HG03159 (cell line): ENCODE measurements around the gene UBE2E2.
"Not testable (repeated sequence)": the region's sequence is repeated elsewhere in the genome, so short reads cannot be mapped to it uniquely, and the experiment has no call there.

Experiments
- ATAC-seq: cut with Tn5 transposase; IDR thresholded peaks from one replicate; pipeline ENCODE4 v1.9.1; 2021; ENCODE audit warnings: mild to moderate bottlenecking, moderate library complexity; ENCODE audit not compliant: unreplicated experiment

Gene UBE2E2

GRCh38 chr3:23320586-23321570 is 117.8 kb downstream of the UBE2E2 start:
- ATAC-seq, result no peak

GRCh38 chr3:23324745-23325144 is 121.6 kb downstream of the UBE2E2 start:
- peak; percentile 80 for ATAC-seq

GRCh38 chr3:23325466-23326065 is 122.4 kb downstream of the UBE2E2 start:
- ATAC-seq, result no peak

- no peak for ATAC-seq
Observed at GRCh38 chr3:23329471-23330105, 126.5 kb downstream of the UBE2E2 start.

DNA sequence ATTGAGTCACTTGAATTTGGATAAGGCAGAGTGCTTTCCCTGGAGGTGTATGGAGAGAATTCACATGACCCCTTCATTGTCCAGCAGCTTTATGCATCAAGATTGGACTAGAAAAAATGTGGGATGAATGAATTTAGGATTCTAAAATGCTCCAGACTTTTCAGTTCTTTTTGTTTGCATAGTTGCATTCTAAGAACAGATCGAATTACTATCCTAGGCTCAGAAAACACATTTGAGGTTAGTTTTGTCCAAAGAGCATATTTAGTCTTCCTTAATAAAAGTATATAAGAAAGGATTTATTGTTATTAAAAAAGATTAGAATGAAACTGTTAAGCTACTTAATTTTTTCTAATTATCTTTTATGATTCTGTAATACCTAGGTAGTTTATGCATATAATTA is 127.4 kb downstream of the UBE2E2 start:
- no peak for ATAC-seq

GRCh38 chr3:23331141-23331935 is 128.2 kb downstream of the UBE2E2 start:
- no peak for ATAC-seq

- ATAC-seq, result no peak
Observed at GRCh38 chr3:23333633-23334032, 130.5 kb downstream of the UBE2E2 start.

GRCh38 chr3:23336853-23337252 is 133.7 kb downstream of the UBE2E2 start:
- not testable (repeated sequence) for ATAC-seq

- ATAC-seq, result peak; percentile 80
Observed at GRCh38 chr3:23341147-23341838, 138.2 kb downstream of the UBE2E2 start.

- no peak for ATAC-seq
Observed at GRCh38 chr3:23342343-23342742, 139.2 kb downstream of the UBE2E2 start.

DNA sequence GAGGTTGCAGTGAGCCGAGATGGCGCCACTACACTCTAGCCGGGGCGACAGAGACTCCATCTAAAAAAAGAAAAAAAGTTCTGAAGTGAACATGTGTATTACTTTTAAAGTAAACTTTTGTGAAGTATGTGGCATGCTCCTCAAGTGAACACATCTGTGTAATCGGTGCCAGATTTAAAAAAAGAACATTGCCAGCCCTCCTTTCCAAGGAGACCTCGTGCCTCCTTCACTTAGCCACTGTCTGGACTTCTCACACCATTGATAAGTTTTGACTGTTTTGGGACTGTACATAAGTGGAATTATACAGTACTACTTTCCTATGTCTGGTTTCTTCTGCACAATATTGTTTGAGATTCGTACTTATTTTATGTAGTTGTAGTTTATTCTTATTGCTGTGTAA is 140.4 kb downstream of the UBE2E2 start:
- ATAC-seq, result no peak

DNA sequence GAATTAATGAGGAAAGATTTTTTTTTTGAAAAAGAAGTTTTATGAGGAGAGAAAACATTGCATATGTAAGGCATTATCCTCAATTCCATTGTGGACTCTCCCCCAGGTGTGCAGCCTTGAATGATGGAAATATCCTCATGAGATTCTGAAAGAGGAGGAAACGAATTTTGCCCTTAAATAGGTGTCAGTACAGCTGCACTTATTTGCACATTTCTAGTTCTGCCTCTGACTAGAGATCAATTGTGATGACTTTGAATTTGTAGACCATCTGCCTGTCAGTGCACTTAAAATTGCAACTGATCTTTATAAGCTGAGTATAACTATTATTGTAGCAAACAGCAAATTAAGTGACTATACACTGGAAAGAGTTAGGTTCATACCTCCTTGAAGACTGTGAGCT is 141.8 kb downstream of the UBE2E2 start:
- ATAC-seq, result no peak

DNA sequence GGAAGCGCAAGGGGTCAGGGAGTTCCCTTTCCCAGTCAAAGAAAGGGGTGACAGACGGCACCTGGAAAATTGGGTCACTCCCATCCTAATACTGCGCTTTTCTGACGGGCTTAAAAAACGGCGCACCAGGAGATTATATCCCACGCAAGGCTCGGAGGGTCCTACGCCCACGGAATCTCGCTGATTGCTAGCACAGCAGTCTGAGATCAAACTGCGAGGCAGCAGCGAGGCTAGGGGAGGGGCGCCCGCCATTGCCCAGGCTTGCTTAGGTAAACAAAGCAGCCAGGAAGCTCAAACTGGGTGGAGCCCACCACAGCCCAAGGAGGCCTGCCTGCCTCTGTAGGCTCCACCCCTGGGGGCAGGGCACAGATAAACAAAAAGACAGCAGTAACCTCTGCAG is 146.3 kb downstream of the UBE2E2 start:
- not testable (repeated sequence) for ATAC-seq

DNA sequence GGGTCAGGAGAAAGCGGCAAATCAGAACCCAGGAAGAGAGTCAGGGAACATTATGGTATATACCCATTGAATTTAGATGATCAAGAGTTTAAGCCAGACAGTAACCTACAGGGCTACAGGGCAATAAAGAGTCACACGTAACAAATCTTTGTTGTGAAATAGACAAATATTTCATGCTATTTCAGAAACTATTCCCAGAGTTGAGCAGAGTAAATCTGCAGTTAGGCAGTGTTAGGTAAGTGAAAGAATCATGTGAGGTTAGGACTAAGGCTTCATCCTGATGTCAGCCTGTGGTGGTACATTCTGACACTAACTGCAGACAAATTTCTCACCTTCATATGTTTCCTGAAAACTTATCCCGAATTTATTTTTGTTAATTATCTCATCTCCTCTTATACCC is 153.0 kb downstream of the UBE2E2 start:
- no peak for ATAC-seq

GRCh38 chr3:23356923-23357322 is 153.8 kb downstream of the UBE2E2 start:
- no peak for ATAC-seq

DNA sequence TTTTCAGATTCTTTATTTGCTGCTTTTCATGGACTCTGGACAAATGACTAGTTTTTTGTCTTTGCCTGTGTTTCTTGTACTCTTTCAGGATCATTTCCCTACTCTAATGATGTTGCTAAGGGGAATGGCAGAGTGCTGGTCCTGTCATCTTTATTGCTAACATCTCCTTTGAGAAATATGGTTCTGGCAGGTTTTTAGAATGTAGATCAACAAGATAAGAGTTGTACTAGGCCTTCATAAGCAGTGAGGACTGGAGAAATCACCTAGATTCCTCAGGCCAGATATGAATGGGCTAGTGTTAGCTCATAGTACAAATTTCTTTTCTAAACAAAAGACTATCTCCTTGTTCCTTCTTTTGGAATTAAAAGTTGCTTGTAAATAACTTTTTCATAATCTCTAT is 156.0 kb downstream of the UBE2E2 start:
- ATAC-seq, result no peak

- no peak for ATAC-seq
Observed at GRCh38 chr3:23365066-23365465, 161.9 kb downstream of the UBE2E2 start.

- ATAC-seq, result no peak
Observed at GRCh38 chr3:23368731-23369130, 165.6 kb downstream of the UBE2E2 start.

GRCh38 chr3:23372285-23372684 is 169.2 kb downstream of the UBE2E2 start:
- ATAC-seq, result no peak

DNA sequence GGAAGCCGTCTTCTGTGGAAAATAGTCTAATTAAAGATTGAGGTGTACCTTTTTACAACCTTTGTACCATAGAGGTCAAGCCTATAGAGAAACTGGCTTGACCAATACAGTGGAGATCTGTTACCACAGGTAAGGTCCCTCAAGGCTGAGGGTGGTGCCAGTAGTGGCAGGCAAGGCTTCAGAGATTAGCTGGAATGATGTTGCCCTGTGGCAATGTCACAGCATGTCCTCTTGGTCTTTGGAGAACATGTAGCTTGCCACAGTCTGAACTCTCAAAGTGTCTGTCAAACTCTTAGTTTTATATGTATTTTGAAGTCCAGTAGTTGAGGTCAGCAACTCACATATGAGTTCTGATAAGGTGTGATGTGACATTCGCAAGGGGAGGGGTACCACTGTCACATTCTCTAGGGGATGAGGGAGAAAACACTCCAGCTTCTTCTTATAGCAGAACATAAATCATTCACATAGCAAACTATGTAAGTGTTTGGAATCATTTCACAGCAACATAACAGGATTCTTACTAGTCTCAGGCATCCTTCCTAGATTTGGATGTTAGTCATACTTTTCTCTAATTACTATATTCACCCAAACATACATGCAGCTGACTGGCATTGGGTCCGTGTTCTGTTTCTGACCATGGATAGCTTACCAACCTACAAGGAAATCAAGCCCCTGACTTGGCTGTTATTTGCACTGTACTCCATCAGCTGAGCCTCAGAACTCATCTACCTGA is 173.6 kb downstream of the UBE2E2 start:
- no peak for ATAC-seq
